DND-41 (cell line): Measurements from ENCODE around the gene PLA1A.

Experiments
- EZH2 ChIP-seq: IDR thresholded peaks from 3 replicates; pipeline ENCODE4 v1.6.1; 2012; ENCODE audit warnings: borderline replicate concordance, low read depth, mild to moderate bottlenecking, moderate library complexity, low read length, inconsistent platforms; ENCODE audit not compliant: severe bottlenecking
- TF ChIP-seq, protein P1 (sequence below): IDR thresholded peaks from 2 replicates; pipeline ENCODE4 v1.5.1; 2012; ENCODE audit warnings: borderline replicate concordance, low read length, moderate library complexity, mild to moderate bottlenecking; ENCODE audit not compliant: poor library complexity, severe bottlenecking; ENCODE audit errors: extremely low read depth

- no peak for TF ChIP-seq EZH2
- TF ChIP-seq, protein P1, sequence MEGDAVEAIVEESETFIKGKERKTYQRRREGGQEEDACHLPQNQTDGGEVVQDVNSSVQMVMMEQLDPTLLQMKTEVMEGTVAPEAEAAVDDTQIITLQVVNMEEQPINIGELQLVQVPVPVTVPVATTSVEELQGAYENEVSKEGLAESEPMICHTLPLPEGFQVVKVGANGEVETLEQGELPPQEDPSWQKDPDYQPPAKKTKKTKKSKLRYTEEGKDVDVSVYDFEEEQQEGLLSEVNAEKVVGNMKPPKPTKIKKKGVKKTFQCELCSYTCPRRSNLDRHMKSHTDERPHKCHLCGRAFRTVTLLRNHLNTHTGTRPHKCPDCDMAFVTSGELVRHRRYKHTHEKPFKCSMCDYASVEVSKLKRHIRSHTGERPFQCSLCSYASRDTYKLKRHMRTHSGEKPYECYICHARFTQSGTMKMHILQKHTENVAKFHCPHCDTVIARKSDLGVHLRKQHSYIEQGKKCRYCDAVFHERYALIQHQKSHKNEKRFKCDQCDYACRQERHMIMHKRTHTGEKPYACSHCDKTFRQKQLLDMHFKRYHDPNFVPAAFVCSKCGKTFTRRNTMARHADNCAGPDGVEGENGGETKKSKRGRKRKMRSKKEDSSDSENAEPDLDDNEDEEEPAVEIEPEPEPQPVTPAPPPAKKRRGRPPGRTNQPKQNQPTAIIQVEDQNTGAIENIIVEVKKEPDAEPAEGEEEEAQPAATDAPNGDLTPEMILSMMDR = no peak
Observed at GRCh38 chr3:119664850-119665379, 67.2 kb downstream of the PLA1A start.
